HCT116 (cell line): ENCODE results near the gene CDK4.
"Not testable (repeated sequence)": the region's sequence is repeated elsewhere in the genome, so short reads cannot be mapped to it uniquely, and the experiment has no call there.

ENCODE experiments used
- CEBPB ChIP-seq: IDR thresholded peaks from 2 replicates; pipeline ENCODE4 v1.6.1; 2012; ENCODE audit warnings: low read depth
- EZH2 ChIP-seq: fragments of 200-600 bp; sonication (generic); IDR thresholded peaks from 2 replicates; pipeline ENCODE4 v1.6.1; 2017; ENCODE audit warnings: antibody characterized with exemption, mixed run types
- MAX ChIP-seq: IDR thresholded peaks from 2 replicates; pipeline ENCODE4 v1.6.1; 2012
- POLR2A ChIP-seq: IDR thresholded peaks from 2 replicates; pipeline ENCODE4 v1.7.0; 2011; ENCODE audit warnings: borderline replicate concordance; ENCODE audit not compliant: insufficient read depth, insufficient read length; ENCODE audit errors: extremely low read depth
- SP1 ChIP-seq: IDR thresholded peaks from 2 replicates; pipeline ENCODE4 v1.6.1; 2012; ENCODE audit warnings: low read depth
- SRF ChIP-seq: IDR thresholded peaks from 2 replicates; pipeline ENCODE4 v1.6.1; 2012; ENCODE audit warnings: low read depth
- YY1 ChIP-seq: IDR thresholded peaks from 2 replicates; pipeline ENCODE4 v1.6.1; 2011; ENCODE audit warnings: low read length, low read depth, moderate library complexity, mild to moderate bottlenecking; ENCODE audit not compliant: insufficient replicate concordance; ENCODE audit errors: extremely low read depth
- ZBTB33 ChIP-seq: IDR thresholded peaks from 2 replicates; pipeline ENCODE4 v1.6.1; 2011; ENCODE audit warnings: mild to moderate bottlenecking, low read length, moderate library complexity; ENCODE audit not compliant: insufficient replicate concordance; ENCODE audit errors: extremely low read depth
- ZNF274 ChIP-seq: fragments of 200-500 bp; sonication (Bioruptor generic); IDR thresholded peaks from 2 replicates; pipeline ENCODE4 v1.6.1; 2014; ENCODE audit warnings: mild to moderate bottlenecking, low read depth, low read length, inconsistent platforms
- TF ChIP-seq, protein P1 (sequence below), 3 experiments: fragments of 200-600 bp in 1 of 3; sonication (generic) in 1 of 3; IDR thresholded peaks in 2 of 3; conservative IDR thresholded peaks in 1 of 3; 2 replicates each; pipeline ENCODE4 v1.5.1; 2012 to 2017; ENCODE audit warnings: low read depth in 2 of 3, low read length in 2 of 3, antibody characterized with exemption in 1 of 3, borderline replicate concordance in 1 of 3, control low read depth in 1 of 3, mild to moderate bottlenecking in 1 of 3, mixed read lengths in 1 of 3, mixed run types in 1 of 3, moderate library complexity in 1 of 3; ENCODE audit not compliant: insufficient read depth in 1 of 3
- TF ChIP-seq, protein P2 (sequence below): IDR thresholded peaks from 2 replicates; pipeline ENCODE4 v1.6.1; 2012; ENCODE audit warnings: low read depth

- TF ChIP-seq, protein P1, sequence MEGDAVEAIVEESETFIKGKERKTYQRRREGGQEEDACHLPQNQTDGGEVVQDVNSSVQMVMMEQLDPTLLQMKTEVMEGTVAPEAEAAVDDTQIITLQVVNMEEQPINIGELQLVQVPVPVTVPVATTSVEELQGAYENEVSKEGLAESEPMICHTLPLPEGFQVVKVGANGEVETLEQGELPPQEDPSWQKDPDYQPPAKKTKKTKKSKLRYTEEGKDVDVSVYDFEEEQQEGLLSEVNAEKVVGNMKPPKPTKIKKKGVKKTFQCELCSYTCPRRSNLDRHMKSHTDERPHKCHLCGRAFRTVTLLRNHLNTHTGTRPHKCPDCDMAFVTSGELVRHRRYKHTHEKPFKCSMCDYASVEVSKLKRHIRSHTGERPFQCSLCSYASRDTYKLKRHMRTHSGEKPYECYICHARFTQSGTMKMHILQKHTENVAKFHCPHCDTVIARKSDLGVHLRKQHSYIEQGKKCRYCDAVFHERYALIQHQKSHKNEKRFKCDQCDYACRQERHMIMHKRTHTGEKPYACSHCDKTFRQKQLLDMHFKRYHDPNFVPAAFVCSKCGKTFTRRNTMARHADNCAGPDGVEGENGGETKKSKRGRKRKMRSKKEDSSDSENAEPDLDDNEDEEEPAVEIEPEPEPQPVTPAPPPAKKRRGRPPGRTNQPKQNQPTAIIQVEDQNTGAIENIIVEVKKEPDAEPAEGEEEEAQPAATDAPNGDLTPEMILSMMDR (IDR thresholded peaks at IDR 0.05 in 2 of 3, conservative IDR thresholded peaks at IDR 0.05 in 1 of 3; ENCODE audit: borderline replicate concordance in 1 of 3, insufficient read depth in 1 of 3, low read depth in 2 of 3, low read length in 2 of 3), result not testable (repeated sequence)
- TF ChIP-seq SP1, POLR2A, SRF, CEBPB, EZH2, YY1, MAX, ZNF274, ZBTB33: not testable (repeated sequence)
- TF ChIP-seq, protein P2, sequence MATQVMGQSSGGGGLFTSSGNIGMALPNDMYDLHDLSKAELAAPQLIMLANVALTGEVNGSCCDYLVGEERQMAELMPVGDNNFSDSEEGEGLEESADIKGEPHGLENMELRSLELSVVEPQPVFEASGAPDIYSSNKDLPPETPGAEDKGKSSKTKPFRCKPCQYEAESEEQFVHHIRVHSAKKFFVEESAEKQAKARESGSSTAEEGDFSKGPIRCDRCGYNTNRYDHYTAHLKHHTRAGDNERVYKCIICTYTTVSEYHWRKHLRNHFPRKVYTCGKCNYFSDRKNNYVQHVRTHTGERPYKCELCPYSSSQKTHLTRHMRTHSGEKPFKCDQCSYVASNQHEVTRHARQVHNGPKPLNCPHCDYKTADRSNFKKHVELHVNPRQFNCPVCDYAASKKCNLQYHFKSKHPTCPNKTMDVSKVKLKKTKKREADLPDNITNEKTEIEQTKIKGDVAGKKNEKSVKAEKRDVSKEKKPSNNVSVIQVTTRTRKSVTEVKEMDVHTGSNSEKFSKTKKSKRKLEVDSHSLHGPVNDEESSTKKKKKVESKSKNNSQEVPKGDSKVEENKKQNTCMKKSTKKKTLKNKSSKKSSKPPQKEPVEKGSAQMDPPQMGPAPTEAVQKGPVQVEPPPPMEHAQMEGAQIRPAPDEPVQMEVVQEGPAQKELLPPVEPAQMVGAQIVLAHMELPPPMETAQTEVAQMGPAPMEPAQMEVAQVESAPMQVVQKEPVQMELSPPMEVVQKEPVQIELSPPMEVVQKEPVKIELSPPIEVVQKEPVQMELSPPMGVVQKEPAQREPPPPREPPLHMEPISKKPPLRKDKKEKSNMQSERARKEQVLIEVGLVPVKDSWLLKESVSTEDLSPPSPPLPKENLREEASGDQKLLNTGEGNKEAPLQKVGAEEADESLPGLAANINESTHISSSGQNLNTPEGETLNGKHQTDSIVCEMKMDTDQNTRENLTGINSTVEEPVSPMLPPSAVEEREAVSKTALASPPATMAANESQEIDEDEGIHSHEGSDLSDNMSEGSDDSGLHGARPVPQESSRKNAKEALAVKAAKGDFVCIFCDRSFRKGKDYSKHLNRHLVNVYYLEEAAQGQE, result not testable (repeated sequence)
These were observed 30.1 kb downstream of the CDK4 start for GRCh38 chr12:57721846-57722608.
